Measurements from ENCODE around the gene FBXO36. TPM values are rescaled to one million over a fixed set of nuclear protein-coding genes. Genes with fewer than 3 reads are reported as not detected.

The FBXO36 gene
- total and polyA plus RNA-seq, 2 experiments from 2014 or later: 5.8 to 7.6 TPM

DNA sequence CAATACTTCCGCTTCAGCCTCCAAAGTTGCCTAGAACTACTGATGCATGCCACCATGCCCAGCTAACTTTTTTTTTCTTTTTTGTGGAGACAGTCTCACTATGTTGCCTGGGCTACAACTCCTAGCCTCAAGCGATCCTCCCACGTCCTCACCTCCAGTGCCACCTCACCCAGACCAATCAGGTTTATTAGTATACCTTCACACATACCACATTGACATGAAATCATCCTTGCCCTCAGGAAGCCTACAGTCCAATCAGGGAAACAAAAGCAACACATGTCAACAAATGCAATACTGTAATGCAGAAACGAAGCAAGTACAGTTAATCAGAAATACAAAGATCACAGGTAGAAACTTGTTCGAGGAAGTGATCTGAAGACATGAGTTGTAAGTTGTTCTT lies 4.5 kb upstream of the FBXO36 start:
- peaks cover 20% of the 10 kb centered on the region for H3K36me3 Mint-ChIP-seq (ENCODE audit: low read depth)
- no peak overlapping the region for H3K27ac Mint-ChIP-seq
- no peak overlapping the region for H2AFZ ChIP-seq
- DNase-seq (ENCODE audit: low spot score) (no peak), ATAC-seq (no peak)
- no peak overlapping the region for H3K4me3 ChIP-seq
- peaks cover 24% of the 10 kb centered on the region for H4K20me1 ChIP-seq (replicated peaks; ENCODE audit: insufficient read depth)
- peaks cover 83% of the 10 kb centered on the region for H3K79me2 ChIP-seq (replicated peaks; ENCODE audit: insufficient read depth)
- no peaks in the 10 kb centered on the region for H3K27me3 ChIP-seq (ENCODE audit: insufficient read depth)
- no peaks in the 10 kb centered on the region for H3K9me3 Mint-ChIP-seq
- peaks cover 15% of the 10 kb centered on the region for H3K4me1 Mint-ChIP-seq
- no peak overlapping the region for H3K4me3 Mint-ChIP-seq
- peaks cover 12% of the 10 kb centered on the region; the same call in 1 of the 2 replicates for H3K4me1 ChIP-seq (ENCODE audit: insufficient read depth)
- no peak overlapping the region for H3K27ac ChIP-seq (ENCODE audit: low read depth)
- H3K4me2 ChIP-seq: no peak overlapping the region
- H3K36me3 ChIP-seq (ENCODE audit: insufficient read depth): no peaks in the 10 kb centered on the region
- TF ChIP-seq, protein P1, sequence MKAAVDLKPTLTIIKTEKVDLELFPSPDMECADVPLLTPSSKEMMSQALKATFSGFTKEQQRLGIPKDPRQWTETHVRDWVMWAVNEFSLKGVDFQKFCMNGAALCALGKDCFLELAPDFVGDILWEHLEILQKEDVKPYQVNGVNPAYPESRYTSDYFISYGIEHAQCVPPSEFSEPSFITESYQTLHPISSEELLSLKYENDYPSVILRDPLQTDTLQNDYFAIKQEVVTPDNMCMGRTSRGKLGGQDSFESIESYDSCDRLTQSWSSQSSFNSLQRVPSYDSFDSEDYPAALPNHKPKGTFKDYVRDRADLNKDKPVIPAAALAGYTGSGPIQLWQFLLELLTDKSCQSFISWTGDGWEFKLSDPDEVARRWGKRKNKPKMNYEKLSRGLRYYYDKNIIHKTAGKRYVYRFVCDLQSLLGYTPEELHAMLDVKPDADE (IDR thresholded peaks at IDR 0.05): no peak
- TF ChIP-seq EZH2 (IDR thresholded peaks at IDR 0.05; ENCODE audit: low read depth, unreplicated experiment) (no peak), CREB1 (CRISPR knock-in tag; IDR thresholded peaks at IDR 0.05; ENCODE audit: low read depth) (no peak), ZNF114 (CRISPR knock-in tag; IDR thresholded peaks at IDR 0.05) (no peak), EZH2phosphoT487 (IDR thresholded peaks at IDR 0.05; ENCODE audit: unreplicated experiment) (no peak), JUNB (IDR thresholded peaks at IDR 0.05; ENCODE audit: unreplicated experiment) (no peak), POLR2AphosphoS5 (IDR thresholded peaks at IDR 0.05; ENCODE audit: low read depth) (no peak), NANOG (IDR thresholded peaks at IDR 0.05; ENCODE audit: borderline replicate concordance) (no peak), STAT1 (IDR thresholded peaks at IDR 0.05; ENCODE audit: unreplicated experiment) (no peak), ZNF331 (CRISPR knock-in tag; IDR thresholded peaks at IDR 0.05; ENCODE audit: low read depth) (no peak)
- TF ChIP-seq, protein P2, sequence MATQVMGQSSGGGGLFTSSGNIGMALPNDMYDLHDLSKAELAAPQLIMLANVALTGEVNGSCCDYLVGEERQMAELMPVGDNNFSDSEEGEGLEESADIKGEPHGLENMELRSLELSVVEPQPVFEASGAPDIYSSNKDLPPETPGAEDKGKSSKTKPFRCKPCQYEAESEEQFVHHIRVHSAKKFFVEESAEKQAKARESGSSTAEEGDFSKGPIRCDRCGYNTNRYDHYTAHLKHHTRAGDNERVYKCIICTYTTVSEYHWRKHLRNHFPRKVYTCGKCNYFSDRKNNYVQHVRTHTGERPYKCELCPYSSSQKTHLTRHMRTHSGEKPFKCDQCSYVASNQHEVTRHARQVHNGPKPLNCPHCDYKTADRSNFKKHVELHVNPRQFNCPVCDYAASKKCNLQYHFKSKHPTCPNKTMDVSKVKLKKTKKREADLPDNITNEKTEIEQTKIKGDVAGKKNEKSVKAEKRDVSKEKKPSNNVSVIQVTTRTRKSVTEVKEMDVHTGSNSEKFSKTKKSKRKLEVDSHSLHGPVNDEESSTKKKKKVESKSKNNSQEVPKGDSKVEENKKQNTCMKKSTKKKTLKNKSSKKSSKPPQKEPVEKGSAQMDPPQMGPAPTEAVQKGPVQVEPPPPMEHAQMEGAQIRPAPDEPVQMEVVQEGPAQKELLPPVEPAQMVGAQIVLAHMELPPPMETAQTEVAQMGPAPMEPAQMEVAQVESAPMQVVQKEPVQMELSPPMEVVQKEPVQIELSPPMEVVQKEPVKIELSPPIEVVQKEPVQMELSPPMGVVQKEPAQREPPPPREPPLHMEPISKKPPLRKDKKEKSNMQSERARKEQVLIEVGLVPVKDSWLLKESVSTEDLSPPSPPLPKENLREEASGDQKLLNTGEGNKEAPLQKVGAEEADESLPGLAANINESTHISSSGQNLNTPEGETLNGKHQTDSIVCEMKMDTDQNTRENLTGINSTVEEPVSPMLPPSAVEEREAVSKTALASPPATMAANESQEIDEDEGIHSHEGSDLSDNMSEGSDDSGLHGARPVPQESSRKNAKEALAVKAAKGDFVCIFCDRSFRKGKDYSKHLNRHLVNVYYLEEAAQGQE (IDR thresholded peaks at IDR 0.05; ENCODE audit: unreplicated experiment): no peak
- TF ChIP-seq, protein P3, sequence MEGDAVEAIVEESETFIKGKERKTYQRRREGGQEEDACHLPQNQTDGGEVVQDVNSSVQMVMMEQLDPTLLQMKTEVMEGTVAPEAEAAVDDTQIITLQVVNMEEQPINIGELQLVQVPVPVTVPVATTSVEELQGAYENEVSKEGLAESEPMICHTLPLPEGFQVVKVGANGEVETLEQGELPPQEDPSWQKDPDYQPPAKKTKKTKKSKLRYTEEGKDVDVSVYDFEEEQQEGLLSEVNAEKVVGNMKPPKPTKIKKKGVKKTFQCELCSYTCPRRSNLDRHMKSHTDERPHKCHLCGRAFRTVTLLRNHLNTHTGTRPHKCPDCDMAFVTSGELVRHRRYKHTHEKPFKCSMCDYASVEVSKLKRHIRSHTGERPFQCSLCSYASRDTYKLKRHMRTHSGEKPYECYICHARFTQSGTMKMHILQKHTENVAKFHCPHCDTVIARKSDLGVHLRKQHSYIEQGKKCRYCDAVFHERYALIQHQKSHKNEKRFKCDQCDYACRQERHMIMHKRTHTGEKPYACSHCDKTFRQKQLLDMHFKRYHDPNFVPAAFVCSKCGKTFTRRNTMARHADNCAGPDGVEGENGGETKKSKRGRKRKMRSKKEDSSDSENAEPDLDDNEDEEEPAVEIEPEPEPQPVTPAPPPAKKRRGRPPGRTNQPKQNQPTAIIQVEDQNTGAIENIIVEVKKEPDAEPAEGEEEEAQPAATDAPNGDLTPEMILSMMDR (conservative IDR thresholded peaks at IDR 0.05; ENCODE audit: low read depth in 2 of 2): no peak
- TF ChIP-seq, protein P4, sequence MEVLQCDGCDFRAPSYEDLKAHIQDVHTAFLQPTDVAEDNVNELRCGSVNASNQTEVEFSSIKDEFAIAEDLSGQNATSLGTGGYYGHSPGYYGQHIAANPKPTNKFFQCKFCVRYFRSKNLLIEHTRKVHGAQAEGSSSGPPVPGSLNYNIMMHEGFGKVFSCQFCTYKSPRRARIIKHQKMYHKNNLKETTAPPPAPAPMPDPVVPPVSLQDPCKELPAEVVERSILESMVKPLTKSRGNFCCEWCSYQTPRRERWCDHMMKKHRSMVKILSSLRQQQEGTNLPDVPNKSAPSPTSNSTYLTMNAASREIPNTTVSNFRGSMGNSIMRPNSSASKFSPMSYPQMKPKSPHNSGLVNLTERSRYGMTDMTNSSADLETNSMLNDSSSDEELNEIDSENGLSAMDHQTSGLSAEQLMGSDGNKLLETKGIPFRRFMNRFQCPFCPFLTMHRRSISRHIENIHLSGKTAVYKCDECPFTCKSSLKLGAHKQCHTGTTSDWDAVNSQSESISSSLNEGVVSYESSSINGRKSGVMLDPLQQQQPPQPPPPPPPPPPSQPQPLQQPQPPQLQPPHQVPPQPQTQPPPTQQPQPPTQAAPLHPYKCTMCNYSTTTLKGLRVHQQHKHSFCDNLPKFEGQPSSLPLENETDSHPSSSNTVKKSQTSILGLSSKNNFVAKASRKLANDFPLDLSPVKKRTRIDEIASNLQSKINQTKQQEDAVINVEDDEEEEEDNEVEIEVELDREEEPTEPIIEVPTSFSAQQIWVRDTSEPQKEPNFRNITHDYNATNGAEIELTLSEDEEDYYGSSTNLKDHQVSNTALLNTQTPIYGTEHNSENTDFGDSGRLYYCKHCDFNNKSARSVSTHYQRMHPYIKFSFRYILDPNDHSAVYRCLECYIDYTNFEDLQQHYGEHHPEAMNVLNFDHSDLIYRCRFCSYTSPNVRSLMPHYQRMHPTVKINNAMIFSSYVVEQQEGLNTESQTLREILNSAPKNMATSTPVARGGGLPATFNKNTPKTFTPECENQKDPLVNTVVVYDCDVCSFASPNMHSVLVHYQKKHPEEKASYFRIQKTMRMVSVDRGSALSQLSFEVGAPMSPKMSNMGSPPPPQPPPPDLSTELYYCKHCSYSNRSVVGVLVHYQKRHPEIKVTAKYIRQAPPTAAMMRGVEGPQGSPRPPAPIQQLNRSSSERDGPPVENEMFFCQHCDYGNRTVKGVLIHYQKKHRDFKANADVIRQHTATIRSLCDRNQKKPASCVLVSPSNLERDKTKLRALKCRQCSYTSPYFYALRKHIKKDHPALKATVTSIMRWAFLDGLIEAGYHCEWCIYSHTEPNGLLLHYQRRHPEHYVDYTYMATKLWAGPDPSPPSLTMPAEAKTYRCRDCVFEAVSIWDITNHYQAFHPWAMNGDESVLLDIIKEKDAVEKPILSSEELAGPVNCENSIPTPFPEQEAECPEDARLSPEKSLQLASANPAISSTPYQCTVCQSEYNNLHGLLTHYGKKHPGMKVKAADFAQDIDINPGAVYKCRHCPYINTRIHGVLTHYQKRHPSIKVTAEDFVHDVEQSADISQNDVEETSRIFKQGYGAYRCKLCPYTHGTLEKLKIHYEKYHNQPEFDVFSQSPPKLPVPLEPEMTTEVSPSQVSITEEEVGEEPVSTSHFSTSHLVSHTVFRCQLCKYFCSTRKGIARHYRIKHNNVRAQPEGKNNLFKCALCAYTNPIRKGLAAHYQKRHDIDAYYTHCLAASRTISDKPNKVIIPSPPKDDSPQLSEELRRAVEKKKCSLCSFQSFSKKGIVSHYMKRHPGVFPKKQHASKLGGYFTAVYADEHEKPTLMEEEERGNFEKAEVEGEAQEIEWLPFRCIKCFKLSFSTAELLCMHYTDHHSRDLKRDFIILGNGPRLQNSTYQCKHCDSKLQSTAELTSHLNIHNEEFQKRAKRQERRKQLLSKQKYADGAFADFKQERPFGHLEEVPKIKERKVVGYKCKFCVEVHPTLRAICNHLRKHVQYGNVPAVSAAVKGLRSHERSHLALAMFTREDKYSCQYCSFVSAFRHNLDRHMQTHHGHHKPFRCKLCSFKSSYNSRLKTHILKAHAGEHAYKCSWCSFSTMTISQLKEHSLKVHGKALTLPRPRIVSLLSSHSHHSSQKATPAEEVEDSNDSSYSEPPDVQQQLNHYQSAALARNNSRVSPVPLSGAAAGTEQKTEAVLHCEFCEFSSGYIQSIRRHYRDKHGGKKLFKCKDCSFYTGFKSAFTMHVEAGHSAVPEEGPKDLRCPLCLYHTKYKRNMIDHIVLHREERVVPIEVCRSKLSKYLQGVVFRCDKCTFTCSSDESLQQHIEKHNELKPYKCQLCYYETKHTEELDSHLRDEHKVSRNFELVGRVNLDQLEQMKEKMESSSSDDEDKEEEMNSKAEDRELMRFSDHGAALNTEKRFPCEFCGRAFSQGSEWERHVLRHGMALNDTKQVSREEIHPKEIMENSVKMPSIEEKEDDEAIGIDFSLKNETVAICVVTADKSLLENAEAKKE (CRISPR knock-in tag; IDR thresholded peaks at IDR 0.05): no peak
- H3K27me3 Mint-ChIP-seq (ENCODE audit: insufficient read depth, low read depth, poor library complexity): peaks cover 14% of the 10 kb centered on the region
- peaks cover 11% of the 10 kb centered on the region; the same call in 1 of the 2 replicates for H3F3A ChIP-seq (replicated peaks; ENCODE audit: low read depth)
- H3K9me2 ChIP-seq (ENCODE audit: insufficient read depth): no peaks in the 10 kb centered on the region
